ENCODE results near the gene GULP1.

GRCh38 chr2:188365058-188365641 lies 73.5 kb downstream of the GULP1 start:
- TF ChIP-seq, protein P1, sequence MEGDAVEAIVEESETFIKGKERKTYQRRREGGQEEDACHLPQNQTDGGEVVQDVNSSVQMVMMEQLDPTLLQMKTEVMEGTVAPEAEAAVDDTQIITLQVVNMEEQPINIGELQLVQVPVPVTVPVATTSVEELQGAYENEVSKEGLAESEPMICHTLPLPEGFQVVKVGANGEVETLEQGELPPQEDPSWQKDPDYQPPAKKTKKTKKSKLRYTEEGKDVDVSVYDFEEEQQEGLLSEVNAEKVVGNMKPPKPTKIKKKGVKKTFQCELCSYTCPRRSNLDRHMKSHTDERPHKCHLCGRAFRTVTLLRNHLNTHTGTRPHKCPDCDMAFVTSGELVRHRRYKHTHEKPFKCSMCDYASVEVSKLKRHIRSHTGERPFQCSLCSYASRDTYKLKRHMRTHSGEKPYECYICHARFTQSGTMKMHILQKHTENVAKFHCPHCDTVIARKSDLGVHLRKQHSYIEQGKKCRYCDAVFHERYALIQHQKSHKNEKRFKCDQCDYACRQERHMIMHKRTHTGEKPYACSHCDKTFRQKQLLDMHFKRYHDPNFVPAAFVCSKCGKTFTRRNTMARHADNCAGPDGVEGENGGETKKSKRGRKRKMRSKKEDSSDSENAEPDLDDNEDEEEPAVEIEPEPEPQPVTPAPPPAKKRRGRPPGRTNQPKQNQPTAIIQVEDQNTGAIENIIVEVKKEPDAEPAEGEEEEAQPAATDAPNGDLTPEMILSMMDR (conservative IDR thresholded peaks at IDR 0.05), result no peak
- no peak for TF ChIP-seq ZFX (IDR thresholded peaks at IDR 0.05)
